ENCODE measurements around the gene TRPV5.

GRCh38 chr7:142862351-142862750 lies 71.2 kb downstream of the TRPV5 start:
- TF ChIP-seq EZH2phosphoT487 (IDR thresholded peaks at IDR 0.05; ENCODE audit: insufficient read depth, low read depth) (no peak), EZH2 (IDR thresholded peaks at IDR 0.05; ENCODE audit: insufficient read depth, poor library complexity, severe bottlenecking) (no peak)
